ENCODE data around the gene MYG1. TPM values are rescaled to one million over a fixed set of nuclear protein-coding genes. Genes with fewer than 3 reads are reported as not detected.

MYG1 gene
- total RNA-seq (2014; rRNA removed; shearing (Covaris generic)) = 86.6 and 89.2 TPM in 2 replicates

- DNase-seq (ENCODE audit: low read depth) = peak; percentile 94
Observed at GRCh38 chr12:53299454-53300180, at the start of gene MYG1. TSS of gene MYG1 (plus strand) at chr12:53299695. CDS start at chr12:53299738, 43 bp downstream.

DNA sequence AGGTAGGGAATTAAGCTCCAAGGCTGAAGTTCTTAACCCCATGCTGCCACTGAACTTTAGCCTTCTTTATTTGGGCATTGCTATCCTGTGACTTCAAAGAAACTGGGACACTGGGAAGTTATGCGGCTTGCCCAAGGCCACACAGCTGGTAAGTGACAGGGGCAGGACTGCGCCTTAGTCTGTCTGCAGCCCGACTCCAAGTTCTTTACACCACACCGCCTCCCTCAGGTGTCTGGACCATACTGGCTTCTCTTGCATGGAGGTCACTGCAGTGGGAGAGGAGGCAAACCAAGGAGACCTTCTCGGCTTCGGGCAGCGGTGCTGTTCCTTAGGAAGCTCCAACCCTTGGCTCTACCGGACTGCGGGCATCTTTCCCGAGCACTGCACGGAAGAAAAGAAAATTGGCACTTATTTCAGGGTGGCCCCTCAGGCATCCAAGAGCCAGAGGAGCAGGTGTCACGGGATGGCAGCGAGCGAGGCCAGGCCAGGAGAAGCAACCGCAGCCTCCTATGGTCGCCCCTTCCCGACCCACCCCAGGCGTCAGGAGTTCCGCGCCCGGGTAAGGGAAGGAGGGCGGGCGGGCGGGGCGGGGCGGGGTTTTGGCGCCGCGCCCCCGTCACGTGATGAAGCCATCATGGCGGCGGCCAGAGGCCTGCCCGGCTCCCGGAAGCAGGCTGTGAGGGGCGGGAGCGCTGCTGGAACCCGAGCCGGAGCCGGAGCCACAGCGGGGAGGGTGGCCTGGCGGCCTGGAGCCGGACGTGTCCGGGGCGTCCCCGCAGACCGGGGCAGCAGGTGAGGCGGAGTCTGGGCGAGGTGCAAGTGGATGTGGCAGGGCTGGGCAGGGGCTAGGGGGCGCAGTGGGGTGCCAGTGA lies 47.8 kb upstream of the MYG1 start:
- DNase-seq (ENCODE audit: low read depth) = peak; percentile 87

GRCh38 chr12:53252349-53252916 lies 47.1 kb upstream of the MYG1 start:
- peak; percentile 26 for DNase-seq (ENCODE audit: low read depth)

DNA sequence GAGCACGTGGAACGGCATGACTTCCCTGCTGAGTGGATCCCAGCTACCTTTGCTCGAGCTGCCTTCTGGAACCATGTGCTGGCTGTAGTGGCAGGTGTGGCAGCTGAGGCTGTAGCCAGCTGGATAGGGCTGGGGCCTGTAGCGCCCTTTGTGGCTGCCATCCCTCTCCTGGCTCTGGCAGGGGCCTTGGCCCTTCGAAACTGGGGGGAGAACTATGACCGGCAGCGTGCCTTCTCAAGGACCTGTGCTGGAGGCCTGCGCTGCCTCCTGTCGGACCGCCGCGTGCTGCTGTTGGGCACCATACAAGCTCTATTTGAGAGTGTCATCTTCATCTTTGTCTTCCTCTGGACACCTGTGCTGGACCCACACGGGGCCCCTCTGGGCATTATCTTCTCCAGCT lies 46.2 kb upstream of the MYG1 start:
- no peak for DNase-seq (ENCODE audit: low read depth)

DNA sequence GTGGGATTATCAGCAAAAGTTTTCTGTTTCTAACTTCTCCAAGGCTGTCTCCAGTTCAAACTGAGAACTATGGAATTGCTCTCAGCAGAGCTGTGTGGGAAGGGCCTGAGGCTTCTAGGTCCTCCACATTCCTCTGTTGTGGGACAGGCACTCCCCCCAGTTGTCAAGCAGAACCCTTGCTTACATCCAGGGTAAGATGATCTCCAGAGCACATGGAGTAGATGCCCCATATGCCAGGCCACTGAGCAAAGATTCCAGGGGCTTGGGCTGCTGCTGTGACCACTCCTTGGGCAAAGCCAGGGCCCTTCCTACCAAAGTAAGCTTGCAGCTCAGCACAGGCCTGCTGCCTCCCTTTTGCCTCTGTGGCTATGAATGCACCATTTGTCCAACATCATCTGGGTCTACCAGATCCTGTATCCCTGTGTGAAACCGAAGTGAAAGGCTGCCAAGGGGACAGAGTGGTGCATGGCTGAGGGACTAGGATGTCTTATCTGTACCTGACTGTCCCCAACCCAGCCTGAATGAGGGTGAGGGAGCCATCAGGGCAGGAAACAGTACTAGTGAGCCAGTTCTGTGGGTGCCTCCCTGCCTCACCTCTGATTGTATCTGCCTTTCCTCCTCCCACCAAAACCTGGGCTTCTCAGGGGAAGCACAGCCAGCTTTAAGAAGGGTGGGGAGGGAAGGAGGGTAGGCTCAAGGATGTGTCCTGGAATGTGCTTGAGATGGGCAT lies 44.5 kb upstream of the MYG1 start:
- no peak for DNase-seq (ENCODE audit: low read depth)

GRCh38 chr12:53255996-53256395 lies 43.5 kb upstream of the MYG1 start:
- no peak for DNase-seq (ENCODE audit: low read depth)

GRCh38 chr12:53258541-53259539 lies 40.7 kb upstream of the MYG1 start:
- DNase-seq (ENCODE audit: low read depth) = no peak

DNA sequence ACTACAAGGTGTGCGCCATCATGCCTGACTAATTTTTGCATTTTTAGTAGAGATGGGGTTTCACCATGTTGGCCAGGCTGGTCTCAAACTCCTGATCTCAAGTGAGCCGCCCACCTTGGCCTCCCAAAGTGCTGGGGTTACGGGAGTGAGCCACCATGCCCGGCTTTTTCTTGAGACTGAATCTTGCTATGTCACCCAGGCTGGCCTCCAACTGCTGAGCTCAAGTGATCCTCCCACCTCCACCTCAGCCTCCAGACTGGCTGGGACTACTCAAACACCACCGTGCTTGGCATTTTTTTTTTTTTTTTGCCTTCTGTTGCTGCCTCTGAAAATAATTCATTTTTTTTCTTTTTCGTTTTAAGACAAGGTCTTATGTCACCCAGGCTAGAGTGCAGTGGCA lies 39.6 kb upstream of the MYG1 start:
- no peak for DNase-seq (ENCODE audit: low read depth)

DNA sequence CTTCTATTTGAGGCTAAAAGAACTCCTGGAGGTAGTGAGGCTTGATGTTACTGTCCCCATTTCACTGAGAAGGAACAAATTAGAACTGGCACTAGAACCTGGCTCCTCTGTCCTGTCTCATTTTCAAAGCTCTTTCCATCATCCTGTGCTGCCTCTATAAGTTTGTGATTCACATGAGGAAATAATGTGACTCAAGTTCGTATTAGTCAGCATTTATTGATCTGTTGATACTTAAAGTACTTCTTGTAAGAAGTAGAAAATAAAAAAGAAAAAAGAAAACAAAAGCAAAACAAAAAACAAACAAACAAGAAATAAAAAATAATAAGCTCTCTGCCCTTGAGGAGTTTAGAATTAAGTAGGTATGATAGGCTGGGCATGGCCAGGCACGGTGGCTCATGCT lies 33.7 kb upstream of the MYG1 start:
- DNase-seq (ENCODE audit: low read depth) = no peak

- peak; percentile 34 for DNase-seq (ENCODE audit: low read depth)
Observed at GRCh38 chr12:53267306-53267998, 32.0 kb upstream of the MYG1 start.

DNA sequence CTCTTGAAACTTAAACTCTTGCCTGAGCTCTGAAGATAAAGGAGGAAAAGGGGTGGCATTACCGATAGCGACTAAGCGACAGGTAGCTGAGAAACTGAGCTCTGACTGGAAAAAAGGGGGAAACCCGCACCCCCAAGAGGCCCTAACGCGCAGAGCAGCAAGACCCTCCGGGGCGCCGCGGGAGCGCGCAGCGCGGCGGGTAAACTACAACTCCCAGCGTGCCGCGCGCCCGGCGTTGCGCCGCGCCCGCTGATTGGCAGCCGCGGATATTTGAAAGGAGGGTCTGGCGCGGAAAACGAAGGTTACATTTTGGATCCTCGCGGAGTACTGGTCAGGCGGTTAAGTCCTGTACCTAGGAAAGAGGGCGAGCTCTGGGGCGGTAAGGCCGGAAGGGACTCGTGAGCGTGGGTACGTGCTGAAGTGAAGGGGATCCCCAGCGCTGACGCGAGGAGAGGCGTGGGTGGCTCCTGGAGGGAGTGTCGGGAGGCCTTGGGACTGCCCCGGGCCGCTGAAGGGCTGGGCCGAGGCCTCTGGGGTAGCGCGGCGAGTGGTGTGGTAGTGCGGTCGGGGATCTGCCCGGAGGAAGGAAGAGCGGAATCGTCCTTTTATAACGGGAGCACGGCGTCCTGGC lies 31.4 kb upstream of the MYG1 start, which contains the start of gene ESPL1:
ESPL1 (plus strand) TSS at position 301 of the 631 bp plus-strand sequence. CDS start 468 bp downstream, outside the sequence.
- peak; percentile 91 for DNase-seq (ENCODE audit: low read depth)

GRCh38 chr12:53268630-53269562 lies 30.6 kb upstream of the MYG1 start:
- DNase-seq (ENCODE audit: low read depth) = no peak

GRCh38 chr12:53274445-53274844 lies 25.1 kb upstream of the MYG1 start:
- DNase-seq (ENCODE audit: low read depth) = no peak

DNA sequence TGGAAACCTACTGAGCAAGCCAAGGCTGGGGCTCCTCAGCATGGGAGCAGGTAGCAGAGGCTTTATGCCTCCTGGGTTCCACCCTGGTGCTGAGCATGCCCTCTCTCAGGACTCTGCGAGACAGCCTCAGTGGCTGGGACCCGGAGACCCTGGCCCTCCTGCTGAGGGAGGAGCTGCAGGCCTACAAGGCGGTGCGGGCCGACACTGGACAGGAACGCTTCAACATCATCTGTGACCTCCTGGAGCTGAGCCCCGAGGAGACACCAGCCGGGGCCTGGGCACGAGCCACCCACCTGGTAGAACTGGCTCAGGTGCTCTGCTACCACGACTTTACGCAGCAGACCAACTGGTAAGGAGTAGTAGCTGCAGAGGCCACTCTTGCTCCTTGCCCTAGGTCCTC lies 23.0 kb upstream of the MYG1 start:
- no peak for DNase-seq (ENCODE audit: low read depth)

- DNase-seq (ENCODE audit: low read depth) = no peak
Observed at GRCh38 chr12:53277981-53278380, 21.5 kb upstream of the MYG1 start.

DNA sequence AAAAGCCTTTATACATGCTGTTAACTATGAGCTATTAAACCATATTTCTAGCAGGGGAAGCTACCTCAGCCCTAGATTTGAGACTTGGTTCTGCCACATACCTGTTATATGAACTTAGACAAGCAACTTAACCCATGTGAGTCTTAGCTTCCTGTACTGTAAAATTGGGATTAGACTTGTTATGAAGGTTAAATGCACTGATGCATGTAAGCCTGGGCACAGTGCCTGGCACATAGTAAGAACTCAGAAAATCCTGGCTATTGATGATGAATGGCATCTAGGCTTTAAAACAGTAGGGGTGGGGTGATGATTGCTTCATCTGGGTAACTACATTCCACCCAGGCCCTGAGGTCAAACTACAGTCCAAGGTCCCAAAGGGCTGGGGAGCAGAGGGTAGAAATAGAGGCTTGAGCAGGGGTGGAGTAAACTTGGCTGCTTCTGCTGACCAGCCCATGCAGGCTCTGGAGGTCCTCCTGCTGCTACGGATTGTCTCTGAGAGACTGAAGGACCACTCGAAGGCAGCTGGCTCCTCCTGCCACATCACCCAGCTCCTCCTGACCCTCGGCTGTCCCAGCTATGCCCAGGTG lies 20.1 kb upstream of the MYG1 start:
- no peak for DNase-seq (ENCODE audit: low read depth)

- DNase-seq (ENCODE audit: low read depth) = no peak
Observed at GRCh38 chr12:53279888-53280498, 19.5 kb upstream of the MYG1 start.

Measured in Daoy (cell line).